Measurements from ENCODE around the gene SULT2A1.

DNA sequence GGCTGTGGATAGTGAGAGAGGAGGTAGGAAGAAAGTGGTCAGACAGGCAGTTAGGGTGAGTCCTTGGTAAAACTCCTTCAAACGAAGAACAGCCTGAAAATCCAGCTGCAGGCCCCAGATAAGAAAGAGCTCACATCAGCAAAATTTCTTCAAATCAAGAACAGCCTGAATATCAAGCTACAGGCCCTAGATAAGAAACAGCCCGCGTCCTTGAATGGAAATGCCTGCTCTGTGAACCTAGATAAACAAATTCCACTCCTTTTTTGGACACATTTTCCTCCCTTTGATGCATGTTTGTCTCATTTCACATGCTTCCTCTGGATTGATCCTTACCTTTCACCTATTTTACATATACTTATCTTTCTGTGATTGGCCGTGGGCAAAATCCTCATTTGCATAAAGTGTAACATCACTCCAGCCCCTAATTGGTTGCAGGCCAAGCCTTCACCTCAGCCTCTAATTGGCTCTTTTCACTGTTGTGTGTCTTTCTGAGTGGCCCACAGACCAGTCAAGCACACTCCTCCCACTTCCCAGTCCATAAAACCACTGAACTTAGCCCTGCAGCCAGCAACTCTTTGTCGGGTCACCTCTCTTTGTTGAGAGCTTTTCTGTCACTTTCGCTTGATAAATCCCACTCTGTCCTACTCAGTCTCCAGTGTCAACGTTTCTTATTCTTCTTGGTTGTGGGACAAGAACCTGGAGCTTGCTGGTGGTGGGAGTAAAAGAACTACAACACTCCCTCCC is 6.0 kb upstream of the SULT2A1 start:
- TF ChIP-seq CTCF (IDR thresholded peaks at IDR 0.05) (no peak), POLR2A (IDR thresholded peaks at IDR 0.05) (peak; percentile 98)

All from right lobe of liver (tissue), 4 donors.